OCI-LY1 (cell line): ENCODE data around the gene ERAS.
"Not testable (repeated sequence)": the region's sequence is repeated elsewhere in the genome, so short reads cannot be mapped to it uniquely, and the experiment has no call there.

Experiments
- H2AFZ ChIP-seq: fragments of 200-600 bp; sonication (generic), shearing (Covaris generic); 2 replicates; pipeline ENCODE4 v1.6.0; 2014; ENCODE audit warnings: antibody characterized with exemption, mild to moderate bottlenecking, low read length
- H3F3A ChIP-seq: fragments of 200-600 bp; sonication (generic), shearing (Covaris generic); 2 replicates; pipeline ENCODE4 v1.6.0; 2014; ENCODE audit warnings: mild to moderate bottlenecking, antibody characterized with exemption, low read length, moderate library complexity; ENCODE audit not compliant: insufficient read depth
- H3K27ac ChIP-seq: fragments of 200-600 bp; sonication (generic); 2 replicates; pipeline ENCODE4 v1.5.1; 2014; ENCODE audit warnings: low read length, mixed run types, mild to moderate bottlenecking, low read depth; ENCODE audit not compliant: poor library complexity, severe bottlenecking
- H3K27me3 ChIP-seq: fragments of 200-600 bp; sonication (generic); 2 replicates; pipeline ENCODE4 v1.6.0; 2014; ENCODE audit warnings: antibody characterized with exemption, mild to moderate bottlenecking, low read length, moderate library complexity; ENCODE audit not compliant: insufficient read depth
- H3K36me3 ChIP-seq: fragments of 200-600 bp; sonication (generic); 2 replicates; pipeline ENCODE4 v1.6.1; 2014; ENCODE audit warnings: mild to moderate bottlenecking, antibody characterized with exemption, low read length, moderate library complexity, mixed read lengths; ENCODE audit not compliant: insufficient read depth
- H3K4me1 ChIP-seq: fragments of 200-600 bp; sonication (generic); 2 replicates; pipeline ENCODE4 v1.5.1; 2014; ENCODE audit warnings: mild to moderate bottlenecking, low read length, moderate library complexity; ENCODE audit not compliant: insufficient read depth, severe bottlenecking
- H3K4me2 ChIP-seq: fragments of 200-600 bp; sonication (generic), shearing (Covaris generic); 2 replicates; pipeline ENCODE4 v1.6.1; 2014; ENCODE audit warnings: low read length
- H3K4me3 ChIP-seq: fragments of 200-600 bp; sonication (generic); 2 replicates; pipeline ENCODE4 v1.5.1; 2014; ENCODE audit warnings: low read length, low read depth, mild to moderate bottlenecking, mixed read lengths; ENCODE audit not compliant: poor library complexity, severe bottlenecking
- H3K79me2 ChIP-seq: fragments of 200-600 bp; shearing (Covaris generic); 2 replicates; pipeline ENCODE4 v1.6.1; 2016; ENCODE audit warnings: mixed run types, low read length, mixed read lengths; ENCODE audit not compliant: insufficient read depth
- H3K9ac ChIP-seq: fragments of 200-600 bp; sonication (generic), shearing (Covaris generic); 2 replicates; pipeline ENCODE4 v1.6.1; 2014; ENCODE audit warnings: mild to moderate bottlenecking, low read length, mixed read lengths
- H3K9me2 ChIP-seq: fragments of 200-600 bp; sonication (generic), shearing (Covaris generic); 2 replicates; pipeline ENCODE4 v1.6.1; 2014; ENCODE audit warnings: low read depth, mild to moderate bottlenecking, low read length, mixed read lengths
- H3K9me3 ChIP-seq: fragments of 200-600 bp; shearing (Covaris generic); 2 replicates; pipeline ENCODE4 v1.6.1; 2014; ENCODE audit warnings: low read length, mixed read lengths
- H4K20me1 ChIP-seq: fragments of 200-600 bp; sonication (generic), shearing (Covaris generic); 2 replicates; pipeline ENCODE4 v1.6.0; 2016; ENCODE audit warnings: mild to moderate bottlenecking, low read length; ENCODE audit not compliant: insufficient read depth
- EZH2 ChIP-seq: fragments of 200-600 bp; sonication (generic), shearing (Covaris generic); IDR thresholded peaks from 2 replicates; pipeline ENCODE4 v1.8.0; 2017; ENCODE audit warnings: borderline replicate concordance, mixed run types, mild to moderate bottlenecking, antibody characterized with exemption, low read length, moderate library complexity, mixed read lengths
- TF ChIP-seq, protein P1 (sequence below): fragments of 200-600 bp; sonication (generic), shearing (Covaris generic); IDR thresholded peaks from 2 replicates; pipeline ENCODE4 v1.5.1; 2017; ENCODE audit warnings: mild to moderate bottlenecking, antibody characterized with exemption, low read length, moderate library complexity, mixed read lengths

Gene ERAS

DNA sequence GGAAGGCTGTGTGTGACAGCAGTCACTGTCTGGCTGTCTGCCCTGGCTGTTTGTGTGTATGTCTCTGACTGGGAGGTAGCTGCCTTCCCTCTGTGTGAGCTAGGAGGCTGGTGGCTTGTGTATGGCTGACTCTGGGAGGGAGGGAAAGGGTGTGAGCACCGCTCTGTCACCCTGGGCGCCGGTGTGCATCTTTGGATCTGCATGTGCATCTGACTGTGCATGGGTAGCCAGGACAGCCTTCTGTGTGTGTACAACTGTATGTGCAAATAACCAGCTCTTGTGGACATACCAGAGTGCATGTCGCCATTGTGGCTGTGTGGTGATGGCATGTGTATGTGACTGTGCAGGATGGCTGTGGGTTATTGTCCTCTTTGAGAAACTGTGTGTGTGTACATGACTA, 7.4 kb upstream of the ERAS start:
- no peaks in the 10 kb centered on the region for H3F3A ChIP-seq
- no peak overlapping the region for H3K4me3 ChIP-seq
- H3K27ac ChIP-seq: no peak overlapping the region
- H3K9ac ChIP-seq: no peak overlapping the region
- H3K79me2 ChIP-seq: no peaks in the 10 kb centered on the region
- TF ChIP-seq EZH2: no peak
- TF ChIP-seq, protein P1, sequence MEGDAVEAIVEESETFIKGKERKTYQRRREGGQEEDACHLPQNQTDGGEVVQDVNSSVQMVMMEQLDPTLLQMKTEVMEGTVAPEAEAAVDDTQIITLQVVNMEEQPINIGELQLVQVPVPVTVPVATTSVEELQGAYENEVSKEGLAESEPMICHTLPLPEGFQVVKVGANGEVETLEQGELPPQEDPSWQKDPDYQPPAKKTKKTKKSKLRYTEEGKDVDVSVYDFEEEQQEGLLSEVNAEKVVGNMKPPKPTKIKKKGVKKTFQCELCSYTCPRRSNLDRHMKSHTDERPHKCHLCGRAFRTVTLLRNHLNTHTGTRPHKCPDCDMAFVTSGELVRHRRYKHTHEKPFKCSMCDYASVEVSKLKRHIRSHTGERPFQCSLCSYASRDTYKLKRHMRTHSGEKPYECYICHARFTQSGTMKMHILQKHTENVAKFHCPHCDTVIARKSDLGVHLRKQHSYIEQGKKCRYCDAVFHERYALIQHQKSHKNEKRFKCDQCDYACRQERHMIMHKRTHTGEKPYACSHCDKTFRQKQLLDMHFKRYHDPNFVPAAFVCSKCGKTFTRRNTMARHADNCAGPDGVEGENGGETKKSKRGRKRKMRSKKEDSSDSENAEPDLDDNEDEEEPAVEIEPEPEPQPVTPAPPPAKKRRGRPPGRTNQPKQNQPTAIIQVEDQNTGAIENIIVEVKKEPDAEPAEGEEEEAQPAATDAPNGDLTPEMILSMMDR: no peak
- H4K20me1 ChIP-seq: no peaks in the 10 kb centered on the region
- no peak overlapping the region for H2AFZ ChIP-seq
- no peaks in the 10 kb centered on the region for H3K9me2 ChIP-seq
- H3K36me3 ChIP-seq: no peaks in the 10 kb centered on the region
- H3K27me3 ChIP-seq: no peaks in the 10 kb centered on the region
- H3K9me3 ChIP-seq: no peaks in the 10 kb centered on the region
- H3K4me2 ChIP-seq: no peak overlapping the region
- H3K4me1 ChIP-seq: no peaks in the 10 kb centered on the region

DNA sequence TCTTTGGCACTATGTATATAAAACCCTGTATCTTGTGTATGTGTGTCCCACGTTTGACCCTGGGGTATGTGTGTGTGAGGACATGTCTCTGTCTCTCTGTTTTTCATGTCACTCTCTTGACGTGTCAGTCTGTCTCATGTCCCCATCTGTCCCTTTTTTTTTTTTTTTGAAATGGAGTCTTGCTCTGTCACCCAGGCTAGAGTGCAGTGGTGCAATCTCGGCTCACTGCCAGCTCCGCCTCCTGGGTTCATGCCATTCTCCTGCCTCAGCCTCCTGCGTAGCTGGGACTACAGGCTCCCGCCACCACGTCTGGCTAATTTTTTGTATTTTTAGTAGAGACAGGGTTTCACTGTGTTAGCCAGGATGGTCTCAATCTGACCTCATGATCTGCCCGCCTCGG, 6.9 kb upstream of the ERAS start:
- H3K27me3 ChIP-seq, H3K9ac ChIP-seq: not testable (repeated sequence)

DNA sequence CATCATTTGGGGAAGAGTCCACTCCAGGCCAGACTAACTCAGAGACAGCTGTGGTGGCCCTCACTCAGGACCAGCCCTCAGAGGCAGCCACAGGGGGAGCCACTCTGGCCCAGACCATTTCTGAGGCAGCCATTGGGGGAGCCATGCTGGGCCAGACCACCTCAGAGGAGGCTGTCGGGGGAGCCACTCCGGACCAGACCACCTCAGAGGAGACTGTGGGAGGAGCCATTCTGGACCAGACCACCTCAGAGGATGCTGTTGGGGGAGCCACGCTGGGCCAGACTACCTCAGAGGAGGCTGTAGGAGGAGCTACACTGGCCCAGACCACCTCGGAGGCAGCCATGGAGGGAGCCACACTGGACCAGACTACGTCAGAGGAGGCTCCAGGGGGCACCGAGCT, 3.3 kb upstream of the ERAS start:
- no peaks in the 10 kb centered on the region for H3K79me2 ChIP-seq
- no peaks in the 10 kb centered on the region for H4K20me1 ChIP-seq
- no peaks in the 10 kb centered on the region for H3F3A ChIP-seq
- no peak overlapping the region for H3K27ac ChIP-seq
- no peaks in the 10 kb centered on the region for H3K9me3 ChIP-seq
- H3K9me2 ChIP-seq: no peaks in the 10 kb centered on the region
- no peaks in the 10 kb centered on the region for H3K27me3 ChIP-seq
- no peaks in the 10 kb centered on the region for H3K4me1 ChIP-seq
- no peak overlapping the region for H2AFZ ChIP-seq
- no peak overlapping the region for H3K4me2 ChIP-seq
- no peaks in the 10 kb centered on the region for H3K36me3 ChIP-seq
- TF ChIP-seq, protein P1: no peak
- TF ChIP-seq EZH2: no peak
- no peak overlapping the region for H3K9ac ChIP-seq
- H3K4me3 ChIP-seq: no peak overlapping the region

More for the DNA sequence above, 6.9 kb upstream of the ERAS start:
- not testable (repeated sequence) for H3K79me2 ChIP-seq, H3K4me2 ChIP-seq, H4K20me1 ChIP-seq, H3K9me2 ChIP-seq, H3F3A ChIP-seq, H3K9me3 ChIP-seq, H2AFZ ChIP-seq, H3K27ac ChIP-seq, H3K4me1 ChIP-seq, H3K36me3 ChIP-seq, H3K4me3 ChIP-seq

DNA sequence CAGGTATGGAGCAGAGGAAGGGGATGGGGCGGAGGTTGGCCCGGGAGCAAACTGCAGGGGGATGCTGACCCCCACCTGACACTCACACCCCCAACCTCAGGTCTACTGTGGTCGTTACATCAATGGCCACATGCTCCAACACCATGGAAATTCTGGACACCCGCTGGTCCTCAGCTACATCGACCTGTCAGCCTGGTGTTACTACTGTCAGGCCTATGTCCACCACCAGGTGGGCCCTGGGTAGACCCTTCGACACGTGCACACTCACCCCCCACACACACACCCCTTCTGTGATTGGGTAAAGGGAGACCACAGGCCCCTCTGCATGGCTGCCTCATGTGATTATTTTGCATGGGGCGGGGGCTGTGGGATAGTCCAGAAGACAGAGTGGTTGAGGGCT, 2.2 kb upstream of the ERAS start:
- H3K4me1 ChIP-seq: no peaks in the 10 kb centered on the region
- no peak overlapping the region for H3K4me2 ChIP-seq
- no peak overlapping the region for H3K27ac ChIP-seq
- no peaks in the 10 kb centered on the region for H3F3A ChIP-seq
- H2AFZ ChIP-seq: no peak overlapping the region
- no peaks in the 10 kb centered on the region for H3K79me2 ChIP-seq
- H3K9me2 ChIP-seq: no peaks in the 10 kb centered on the region
- H3K4me3 ChIP-seq: no peak overlapping the region
- H3K9me3 ChIP-seq: no peaks in the 10 kb centered on the region
- no peak overlapping the region for H3K9ac ChIP-seq
- H3K27me3 ChIP-seq: no peaks in the 10 kb centered on the region
- H3K36me3 ChIP-seq: no peaks in the 10 kb centered on the region
- TF ChIP-seq, protein P1: no peak
- no peak for TF ChIP-seq EZH2
- H4K20me1 ChIP-seq: no peaks in the 10 kb centered on the region
